Motor neuron (in vitro differentiated cells): ENCODE measurements around the gene WDR90. TPM values are rescaled to one million over a fixed set of nuclear protein-coding genes. Genes with fewer than 3 reads are reported as not detected.
"Not testable (repeated sequence)": the region's sequence is repeated elsewhere in the genome, so short reads cannot be mapped to it uniquely, and the experiment has no call there.

Experiments
- ATAC-seq, 8 experiments: fragments of 200-7000 bp; cut with Tn5 transposase; replicated peaks in 6 of 8; 2 replicates each; pipeline ENCODE4 v1.8.0; 2021; ENCODE audit warnings: mild to moderate bottlenecking in 8 of 8, moderate library complexity in 8 of 8
- H3K27ac ChIP-seq, 2 donors: fragments of 250-450 bp; sonication (Bioruptor Pico); 2 replicates each; pipeline ENCODE4 v1.9.0; 2021; ENCODE audit warnings: antibody characterized with exemption in 2 of 2, mild to moderate bottlenecking in 2 of 2, moderate library complexity in 1 of 2
- H3K4me1 ChIP-seq, 2 donors: fragments of 250-450 bp; sonication (Bioruptor Pico); replicated peaks in 1 of 2; 2 replicates each; pipeline ENCODE4 v1.6.1; 2021; ENCODE audit warnings: antibody characterized with exemption in 2 of 2, mild to moderate bottlenecking in 2 of 2, moderate library complexity in 1 of 2
- H3K4me3 ChIP-seq, 5 donors: fragments of 250-450 bp; sonication (Bioruptor Pico); 2 replicates each; pipeline ENCODE4 v1.9.0; 2021; ENCODE audit warnings: antibody characterized with exemption in 5 of 5, mild to moderate bottlenecking in 5 of 5, moderate library complexity in 4 of 5
- WGBS, 10 experiments: fragments of 450-650 bp; shearing (Covaris generic); methylation state at CpG; one replicate each; pipeline ENCODE4 v1.0.0; 2022; 5-methylcytosine and 5-hydroxymethylcytosine counted together
- in situ Hi-C, 9 experiments: fragments of 400-800 bp; cut with MboI; loops; one replicate each; pipeline ENCODE4 v1.15.0; 2021; ENCODE audit warnings: low sequenced_read_pairs in 9 of 9, low pct_unique_long_range_greater_than_20kb in 2 of 9; ENCODE audit not compliant: unreplicated experiment in 9 of 9
- total RNA-seq, 8 experiments: library from RNA; unstranded; fragments of 300-600 nt; gene quantifications; 2 replicates each; pipeline versions ENCODE4 v1.2.3 to v1.2.4, GENCODE V29; 2022

The WDR90 gene
- total RNA-seq, 8 experiments from 2014 or later = 8.0 to 62.4 (median 16.4) TPM

DNA sequence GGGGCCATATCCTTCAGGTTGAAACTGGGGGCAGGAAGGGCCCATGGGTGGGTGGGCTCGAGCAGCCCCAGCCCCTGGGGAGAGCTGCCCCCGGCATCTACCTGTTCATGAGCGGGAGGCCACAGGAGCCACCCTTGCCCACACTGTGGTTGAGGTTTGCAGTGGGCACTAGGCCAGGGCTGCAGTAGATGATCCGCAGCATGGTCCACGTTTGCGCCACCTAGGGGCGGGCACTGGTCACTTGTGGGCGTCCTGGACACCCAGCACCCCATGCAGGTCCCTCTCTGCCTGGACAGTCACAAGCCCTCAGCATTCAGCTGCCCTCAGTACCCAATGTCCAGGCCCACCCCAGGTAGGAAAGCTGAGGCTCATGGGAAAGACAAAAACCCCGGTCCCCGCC, 36.8 kb downstream of the WDR90 start:
- no peak for ATAC-seq
- in situ Hi-C loops = no loop called here
- Histone ChIP-seq H3K4me3 (no peak overlapping the region), H3K27ac (no peak overlapping the region), H3K4me1 (peaks cover 35 to 37% of the 10 kb centered on the region in 2 donors)
- 84 to 100% methylated on average over 2 to 5 of the region's 10 CpGs; no CpG with 5 or more reads in 8 of the 10 experiments for WGBS, 10 experiments

DNA sequence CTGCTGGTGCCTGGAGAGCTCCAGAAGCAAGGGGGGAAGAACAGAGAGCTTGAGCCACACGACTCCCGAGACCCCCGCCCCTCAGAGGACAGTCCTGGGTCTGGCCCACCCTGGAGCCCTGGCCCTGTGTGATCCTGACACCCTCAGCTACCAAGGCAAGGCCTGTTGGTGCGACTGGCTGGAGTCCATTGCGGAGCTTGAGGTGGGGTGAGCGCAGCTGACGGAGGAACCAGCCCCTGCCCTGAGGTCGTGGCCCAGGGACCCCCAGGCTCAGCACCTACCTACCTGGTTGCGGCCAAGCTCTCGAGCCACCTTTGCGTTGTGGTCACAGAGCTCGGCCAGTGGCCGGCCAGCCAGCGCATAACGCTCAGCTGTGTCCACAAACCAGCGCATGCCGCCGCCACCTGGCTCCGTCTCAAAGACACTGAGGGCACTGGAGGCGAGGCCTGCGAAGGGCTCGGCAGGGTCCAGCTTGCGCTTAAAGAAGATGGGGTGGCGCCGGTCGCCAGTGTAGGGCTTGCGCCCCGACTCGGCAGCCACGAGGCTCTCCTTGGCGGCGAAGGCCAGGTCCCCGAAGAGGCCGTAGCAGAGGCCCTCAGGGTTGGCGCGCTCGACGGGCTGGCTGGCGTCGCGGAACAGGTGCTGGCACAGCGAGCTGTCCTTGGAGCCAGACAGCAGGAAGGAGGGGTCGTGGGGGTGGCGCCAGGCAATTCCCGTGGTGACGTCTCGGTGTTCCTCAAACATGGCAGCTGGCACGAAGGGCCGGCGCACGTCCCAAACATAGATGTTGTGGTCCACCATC, 37.5 kb downstream of the WDR90 start:
- no peak for ATAC-seq
- 60 to 94% (median 91%) methylated on average over 1 to 16 of the region's 51 CpGs; no CpG with 5 or more reads in 6 of the 10 experiments for WGBS, 10 experiments
- H3K4me1 ChIP-seq = peaks cover 28 to 31% of the 10 kb centered on the region in 2 donors
- no peak overlapping the region for H3K4me3 ChIP-seq
- in situ Hi-C loops = no loop called here
- no peak overlapping the region for H3K27ac ChIP-seq

DNA sequence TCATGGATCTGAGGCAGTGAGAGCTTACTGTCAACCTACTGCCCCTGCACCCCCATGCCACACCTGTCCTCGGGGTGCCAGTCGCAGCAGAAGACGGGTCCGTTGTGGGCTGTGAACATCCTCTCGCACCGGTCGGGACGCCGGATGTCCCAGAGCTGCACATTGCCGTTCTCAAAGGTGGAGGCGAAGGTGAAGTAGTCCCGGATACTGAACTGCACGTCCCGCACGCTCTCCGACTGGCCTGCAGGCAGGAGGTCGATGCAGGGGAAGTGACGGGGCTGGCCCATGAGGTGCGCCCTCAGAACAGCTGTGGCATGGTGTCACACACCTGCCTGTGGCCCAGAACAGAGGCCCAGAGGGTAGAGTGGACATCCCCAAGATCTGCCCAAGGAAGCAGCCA, 38.3 kb downstream of the WDR90 start:
- in situ Hi-C loops = no loop called here
- 58 to 100% (median 95%) methylated on average over 1 to 12 of the region's 19 CpGs; no CpG with 5 or more reads in 4 of the 10 experiments for WGBS, 10 experiments
- H3K4me1 ChIP-seq = peaks cover 26 to 29% of the 10 kb centered on the region in 2 donors
- no peak for ATAC-seq
- no peak overlapping the region for H3K27ac ChIP-seq
- no peak overlapping the region for H3K4me3 ChIP-seq

DNA sequence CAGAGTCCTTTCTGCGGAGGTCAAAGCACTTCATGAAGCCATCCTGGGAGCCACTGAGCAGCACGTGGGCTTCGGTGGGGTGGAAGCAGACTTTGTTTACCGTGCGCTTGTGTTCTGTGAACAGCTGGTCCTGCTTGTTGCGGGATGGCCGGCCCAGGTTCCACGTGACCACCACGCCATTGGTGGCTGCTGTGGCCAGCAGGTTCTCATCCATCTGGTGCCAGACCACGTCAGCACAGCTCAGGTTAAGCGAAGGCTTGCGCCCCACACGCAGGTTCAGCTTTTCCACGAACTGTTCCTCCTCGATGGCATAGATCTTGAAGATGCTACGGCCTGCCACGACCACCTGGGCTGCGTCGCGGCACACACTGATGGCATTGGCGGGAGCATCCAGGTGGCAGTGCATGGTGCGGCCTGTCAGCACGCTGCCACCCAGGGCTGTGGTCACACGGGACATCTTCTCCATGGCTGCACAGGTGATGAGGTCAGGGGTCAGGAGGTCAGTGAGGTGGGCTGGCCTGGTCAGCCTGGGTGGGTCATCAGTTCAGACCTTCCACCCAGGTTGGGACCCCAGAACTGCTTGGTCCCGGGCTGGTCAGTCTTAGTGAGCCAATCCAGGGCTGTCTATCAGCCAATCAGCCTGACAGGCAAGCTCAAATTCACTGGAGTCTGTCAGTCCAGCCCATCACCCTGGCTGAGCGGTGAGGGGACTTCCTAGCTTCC, 40.2 kb downstream of the WDR90 start:
- WGBS, 10 experiments = 64 to 100% (median 80%) methylated on average over 1 to 9 of the region's 26 CpGs; no CpG with 5 or more reads in 2 of the 10 experiments
- in situ Hi-C loops = no loop called here
- ATAC-seq = no peak
- Histone ChIP-seq H3K4me1 (peaks cover 20 to 25% of the 10 kb centered on the region in 2 donors), H3K4me3 (peak overlapping the region; percentile 89 to 99 (median 97)), H3K27ac (peak overlapping the region; percentile 88 to 97)

DNA sequence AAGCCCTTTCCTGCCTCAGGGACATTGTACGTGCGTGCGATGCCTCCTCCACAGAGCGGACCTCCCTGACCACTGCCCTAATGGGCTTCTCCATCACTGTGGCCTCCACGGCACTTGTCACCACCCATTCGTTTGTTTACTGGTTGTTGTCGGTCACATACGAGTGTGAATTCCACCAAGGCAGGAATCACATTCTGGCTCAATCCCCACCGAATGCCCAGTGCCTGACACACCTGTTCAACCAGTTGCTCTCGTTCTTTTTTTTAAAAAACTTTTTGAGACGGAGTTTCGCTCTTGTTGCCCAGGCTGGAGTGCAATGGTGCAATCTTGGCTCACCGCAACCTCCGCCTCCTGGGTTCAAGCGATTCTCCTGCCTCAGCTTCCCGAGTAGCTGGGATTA, 42.1 kb downstream of the WDR90 start:
- WGBS, 10 experiments = 82 to 100% (median 90%) methylated on average over 1 to 11 of the region's 16 CpGs; no CpG with 5 or more reads in 3 of the 10 experiments
- H3K27ac ChIP-seq, ATAC-seq, in situ Hi-C loops, H3K4me3 ChIP-seq: not testable (repeated sequence)
- H3K4me1 ChIP-seq = peaks cover 25 to 28% of the 10 kb centered on the region in 2 donors

DNA sequence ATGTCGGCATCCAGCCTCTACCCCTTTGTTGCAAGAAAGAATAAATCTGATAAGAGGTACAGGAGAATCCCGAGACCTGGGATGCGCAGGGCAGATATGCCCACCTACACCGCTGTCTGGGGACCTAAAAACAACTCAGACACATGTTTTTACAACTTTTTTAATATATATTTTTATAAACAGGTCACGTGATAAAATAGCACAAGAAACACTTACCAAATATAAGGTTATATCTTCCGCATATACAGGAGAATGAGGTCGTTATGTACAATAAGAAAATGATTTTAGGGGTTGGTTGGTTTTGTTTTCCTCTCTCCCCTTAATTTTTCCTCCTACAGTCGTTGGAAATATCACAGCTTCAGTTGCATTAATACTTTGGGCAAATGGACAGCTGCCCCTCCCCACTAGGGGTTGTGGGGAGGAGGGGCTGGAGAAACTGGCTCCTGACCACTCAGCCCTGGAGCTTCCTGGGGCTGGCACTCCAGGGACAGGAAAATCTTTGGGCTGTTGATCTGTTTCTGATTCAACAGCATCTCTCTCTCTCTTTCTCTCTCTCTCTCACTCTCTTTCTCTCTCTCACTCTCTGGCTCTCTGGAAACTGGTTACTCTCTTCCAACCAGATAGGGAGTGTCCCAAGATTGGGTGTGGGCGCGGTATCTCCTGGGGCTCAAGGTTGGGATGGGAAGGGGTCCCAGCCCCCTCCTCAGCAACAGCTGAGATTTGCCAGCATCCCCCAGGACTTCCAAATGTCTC, 43.4 kb downstream of the WDR90 start:
- ATAC-seq = no peak
- WGBS, 10 experiments = 18 to 100% (median 55%) methylated on average over 2 to 10 of the region's 10 CpGs

DNA sequence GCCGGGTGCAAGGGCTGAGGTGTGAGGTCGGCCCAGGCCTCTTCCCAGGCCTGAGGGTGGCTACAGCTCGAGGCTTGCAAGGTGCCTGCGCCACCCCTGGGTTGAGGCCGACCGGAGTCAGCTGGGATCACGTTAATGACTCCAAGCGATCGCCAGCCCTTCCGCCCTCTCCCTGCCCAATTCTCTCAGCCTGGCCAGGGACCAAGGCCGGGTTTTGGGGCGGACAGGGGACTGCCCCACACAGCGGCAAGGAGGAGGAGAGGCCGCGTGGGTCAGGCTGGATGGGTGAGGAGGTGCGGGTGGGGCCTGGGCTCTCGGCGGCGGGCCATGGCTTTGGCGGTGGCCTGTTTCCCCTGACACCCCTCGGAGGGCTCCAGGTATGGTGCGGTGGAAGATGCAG, 44.2 kb downstream of the WDR90 start:
- ATAC-seq = no peak
- in situ Hi-C loops = no loop called here
- WGBS, 10 experiments = 0 to 64% (median 40%) methylated on average over 1 to 11 of the region's 22 CpGs; no CpG with 5 or more reads in 7 of the 10 experiments
- H3K4me3 ChIP-seq = peak overlapping the region in 1 of 5 donors; percentile 43
- peaks cover 25 to 28% of the 10 kb centered on the region in 2 donors for H3K4me1 ChIP-seq
- H3K27ac ChIP-seq = peak overlapping the region in 1 of 2 donors; percentile 34

More for the DNA sequence above, 43.4 kb downstream of the WDR90 start:
- in situ Hi-C loops = no loop called here
- no peak overlapping the region for H3K27ac ChIP-seq
- no peak overlapping the region for H3K4me3 ChIP-seq
- H3K4me1 ChIP-seq = peaks cover 25 to 28% of the 10 kb centered on the region in 2 donors

DNA sequence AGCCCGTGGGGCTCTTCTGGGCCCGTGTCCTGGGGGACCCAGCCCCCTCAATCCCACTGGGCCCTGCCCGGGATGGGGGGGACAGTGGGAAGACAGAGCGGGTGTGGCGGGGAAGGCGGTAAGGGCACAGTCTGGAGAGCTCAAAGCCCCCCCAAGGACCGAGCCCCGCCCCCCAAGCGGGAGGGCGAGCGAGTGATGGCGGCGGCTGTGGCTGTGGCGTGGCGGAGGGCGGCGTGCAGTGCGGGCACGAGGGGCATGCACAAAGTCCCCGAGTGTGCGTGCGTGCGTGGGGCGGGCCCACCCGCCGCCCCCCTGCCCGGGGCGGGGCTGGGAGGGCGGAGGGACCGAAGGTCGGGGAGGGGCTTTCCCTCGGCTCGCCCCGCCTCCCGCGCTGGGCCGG, 44.6 kb downstream of the WDR90 start:
- H3K27ac ChIP-seq = peak overlapping the region in 1 of 2 donors; percentile 90
- ATAC-seq = peak in 2 of 8 experiments; percentile 1
- H3K4me1 ChIP-seq = peaks cover 25 to 26% of the 10 kb centered on the region in 2 donors
- WGBS, 10 experiments = no CpG with 5 or more reads among the region's 37 CpGs
- in situ Hi-C loops = no loop called here
- H3K4me3 ChIP-seq = peak overlapping the region in 3 of 5 donors; percentile 25 to 43 (median 30)

DNA sequence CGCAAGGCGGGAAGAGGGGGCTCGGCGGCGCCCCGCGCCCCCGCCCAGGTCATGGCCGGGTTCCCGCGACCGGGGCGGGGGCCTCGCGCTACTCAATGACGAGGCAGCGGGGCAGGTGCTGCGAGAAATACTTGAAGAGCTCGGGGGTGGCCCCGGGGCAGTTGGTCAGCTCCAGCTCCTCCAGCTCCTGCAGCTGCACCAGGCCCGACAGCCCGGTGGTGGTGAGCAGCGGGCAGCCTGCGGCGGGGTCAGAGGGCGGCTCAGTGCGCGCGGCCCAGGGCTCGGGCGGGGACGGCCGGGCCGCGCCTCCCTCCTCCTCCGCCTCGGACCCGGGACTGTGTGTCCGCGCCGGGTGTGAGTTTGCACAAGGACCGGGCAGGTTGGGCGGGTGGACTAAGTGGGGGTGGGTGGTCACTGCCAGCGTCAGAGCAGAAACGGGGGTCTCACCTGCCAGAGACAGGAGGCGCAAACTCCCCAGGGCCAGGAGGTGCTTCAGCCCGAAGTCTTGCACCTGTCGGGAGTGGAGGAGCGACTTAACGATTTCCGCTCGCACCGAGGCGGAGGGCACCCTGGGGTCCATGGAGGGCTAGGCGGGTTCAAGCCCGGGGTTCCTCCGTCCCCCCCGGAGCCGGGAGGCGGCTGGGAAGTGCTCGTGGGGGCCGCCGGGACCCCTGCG, 45.2 kb downstream of the WDR90 start:
- peak overlapping the region; percentile 9 to 43 (median 25) for H3K4me3 ChIP-seq
- in situ Hi-C loops = no loop called here
- peak overlapping the region; percentile 81 to 90 for H3K27ac ChIP-seq
- no peak for ATAC-seq
- peaks cover 20 to 21% of the 10 kb centered on the region in 2 donors for H3K4me1 ChIP-seq
- 0% methylated on average over 4 of the region's 64 CpGs; no CpG with 5 or more reads in 9 of the 10 experiments for WGBS, 10 experiments

DNA sequence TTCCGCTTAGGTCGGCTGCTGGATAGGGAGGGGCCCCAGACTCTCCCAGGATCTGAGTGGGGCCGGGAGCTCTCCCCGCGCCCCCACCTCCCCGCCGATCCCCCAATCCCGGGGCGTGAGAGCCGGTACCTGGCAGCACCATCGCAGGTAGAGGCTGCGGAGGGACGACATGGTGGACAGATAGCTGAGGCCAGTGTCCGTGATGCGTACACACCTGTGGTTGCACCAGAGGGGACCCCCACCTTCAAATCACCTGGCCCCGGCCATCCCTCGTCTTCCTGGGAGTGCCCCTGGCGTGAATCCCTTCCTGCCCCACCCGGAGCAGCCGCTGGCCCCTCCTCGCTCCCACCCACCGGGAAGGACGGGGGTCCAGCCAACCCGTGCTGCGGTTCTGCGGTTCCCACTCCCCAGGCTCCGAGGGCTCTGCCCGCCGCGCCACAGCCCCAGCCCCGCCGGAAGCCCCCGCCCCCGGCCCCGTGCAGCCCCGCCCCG, 45.7 kb downstream of the WDR90 start:
- ATAC-seq = no peak
- Histone ChIP-seq H3K27ac (peak overlapping the region; percentile 81 to 90), H3K4me1 (peaks cover 16 to 17% of the 10 kb centered on the region in 2 donors), H3K4me3 (peak overlapping the region; percentile 9 to 43 (median 25))
- WGBS, 10 experiments = no CpG with 5 or more reads among the region's 37 CpGs
- in situ Hi-C loops = no loop called here

DNA sequence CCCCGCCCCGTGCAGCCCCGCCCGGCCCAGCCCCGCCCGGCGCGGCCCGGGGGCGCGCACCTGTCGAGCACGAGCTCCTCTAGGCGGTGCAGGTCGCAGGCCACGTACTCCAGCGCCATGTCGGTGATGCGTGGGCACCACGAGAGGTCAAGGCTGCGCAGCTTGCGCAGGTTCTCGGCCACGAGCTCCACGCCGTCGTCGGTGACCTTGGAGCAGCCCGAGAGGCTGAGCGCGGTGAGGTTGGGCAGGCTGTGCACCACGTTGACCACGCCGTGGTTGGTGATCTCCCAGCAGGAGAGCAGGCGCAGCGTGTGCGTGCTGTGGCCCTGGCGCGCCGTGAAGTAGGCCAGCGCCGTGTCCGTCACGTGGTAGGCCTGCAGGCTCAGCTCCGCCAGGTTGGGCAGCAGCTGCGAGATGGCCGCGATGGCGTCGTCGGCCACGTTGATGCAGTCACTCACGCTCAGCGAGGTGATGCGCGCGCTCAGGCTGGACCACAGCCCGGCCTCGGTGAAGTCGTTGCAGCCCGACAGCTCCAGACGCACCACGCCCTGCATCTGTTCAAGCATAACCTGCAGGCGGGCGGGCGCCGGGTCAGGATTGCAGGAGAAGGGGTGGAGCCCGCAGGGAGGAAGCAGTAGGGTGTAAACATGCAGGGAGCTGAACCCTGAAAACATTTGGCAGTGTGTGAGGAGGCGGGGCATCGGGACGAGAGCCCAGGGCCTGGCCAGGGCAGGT, 46.4 kb downstream of the WDR90 start:
- peak overlapping the region in 4 of 5 donors; percentile 14 to 43 (median 28) for H3K4me3 ChIP-seq

More for the DNA sequence above, 46.4 kb downstream of the WDR90 start:
- H3K27ac ChIP-seq = peak overlapping the region; percentile 81 to 90
- peaks cover 19 to 22% of the 10 kb centered on the region in 2 donors for H3K4me1 ChIP-seq
- peak; percentile 74 to 86 (median 76) for ATAC-seq
- WGBS, 10 experiments = 0 to 80% (median 3%) methylated on average over 2 to 20 of the region's 71 CpGs; no CpG with 5 or more reads in 4 of the 10 experiments
- in situ Hi-C loops = no loop called here
